Glutamatergic neuron (in vitro differentiated cells): ENCODE measurements around the gene MYOZ3. TPM values are rescaled to one million over a fixed set of nuclear protein-coding genes. Genes with fewer than 3 reads are reported as not detected.

Experiments
- DNase-seq: peaks from one replicate; pipeline ENCODE4 v3.0.0; 2022
- H3K27ac Mint-ChIP-seq: one replicate; pipeline ENCODE4 v1.8.0; 2020; ENCODE audit warnings: mild to moderate bottlenecking, mixed read lengths, inconsistent platforms; ENCODE audit not compliant: unreplicated experiment
- H3K27me3 Mint-ChIP-seq: one replicate; pipeline ENCODE4 v1.8.0; 2020; ENCODE audit warnings: mild to moderate bottlenecking, moderate library complexity, mixed read lengths, inconsistent platforms; ENCODE audit not compliant: unreplicated experiment
- H3K36me3 Mint-ChIP-seq: one replicate; pipeline ENCODE4 v1.8.0; 2020; ENCODE audit warnings: mild to moderate bottlenecking, mixed read lengths, inconsistent platforms; ENCODE audit not compliant: unreplicated experiment
- H3K4me1 Mint-ChIP-seq: one replicate; pipeline ENCODE4 v1.8.0; 2020; ENCODE audit warnings: mild to moderate bottlenecking, low read depth, mixed read lengths, inconsistent platforms; ENCODE audit not compliant: unreplicated experiment
- H3K4me3 Mint-ChIP-seq: one replicate; pipeline ENCODE4 v1.8.0; 2020; ENCODE audit warnings: mild to moderate bottlenecking, mixed read lengths, inconsistent platforms; ENCODE audit not compliant: unreplicated experiment
- H3K9me3 Mint-ChIP-seq: one replicate; pipeline ENCODE4 v1.8.0; 2020; ENCODE audit warnings: mild to moderate bottlenecking, moderate library complexity, mixed read lengths, inconsistent platforms; ENCODE audit not compliant: unreplicated experiment
- CTCF ChIP-seq: fragments of 200-600 bp; sonication (generic); IDR thresholded peaks from one replicate; pipeline ENCODE4 v1.5.0; 2021; ENCODE audit not compliant: partially characterized antibody, unreplicated experiment
- total RNA-seq: library from RNA; stranded (reverse); fragmentation: NEBNext Ultra II Directional; extraction: Animal tissue kit (Norgen Biotek cat#: 25700); gene quantifications from one replicate; pipeline ENCODE4 v1.2.1, GENCODE V29; 2021; ENCODE audit not compliant: unreplicated experiment

The MYOZ3 gene
- total RNA-seq, 1 donor from 2014 or later: 0.64 TPM

DNA sequence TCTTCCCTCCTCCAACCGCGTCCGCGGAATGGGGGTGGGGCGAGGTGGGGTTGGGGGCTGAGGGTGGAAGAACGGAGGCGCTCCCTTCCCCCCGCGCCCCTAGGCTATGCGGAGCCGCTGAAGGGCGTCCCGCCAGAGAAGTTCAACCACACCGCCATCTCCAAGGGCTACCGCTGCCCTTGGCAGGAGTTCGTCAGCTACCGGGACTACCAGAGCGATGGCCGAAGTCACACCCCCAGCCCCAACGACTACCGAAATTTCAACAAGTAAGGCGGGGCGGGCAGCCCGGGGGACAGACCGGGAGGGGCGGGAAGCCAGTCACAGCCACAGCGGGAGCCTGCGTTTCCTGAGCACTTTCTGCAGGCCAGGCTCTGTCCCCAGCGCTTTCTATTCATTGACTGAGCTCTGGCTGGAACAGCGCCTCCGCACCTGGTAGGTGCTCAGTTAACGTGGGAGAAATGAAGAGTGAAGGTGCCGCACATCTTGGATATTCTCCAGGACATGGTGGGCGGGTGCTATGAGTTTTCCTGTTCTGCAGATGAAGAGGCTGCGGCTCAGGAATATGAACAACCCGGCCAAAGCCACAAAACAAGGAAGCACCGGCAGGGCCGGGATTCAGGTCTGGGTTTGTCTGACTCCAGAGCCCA is 11.3 kb downstream of the MYOZ3 start:
- TF ChIP-seq CTCF: no peak
- Mint-ChIP-seq H3K27me3 (peaks cover 2% of the 10 kb centered on the region), H3K4me3 (peak overlapping the region; percentile 81), H3K36me3 (no peaks in the 10 kb centered on the region), H3K9me3 (no peaks in the 10 kb centered on the region), H3K4me1 (peaks cover 1% of the 10 kb centered on the region), H3K27ac (no peak overlapping the region)
- DNase-seq: no peak

- Mint-ChIP-seq H3K27ac (no peak overlapping the region), H3K27me3 (peaks cover 2% of the 10 kb centered on the region), H3K9me3 (no peaks in the 10 kb centered on the region), H3K4me1 (peaks cover 1% of the 10 kb centered on the region), H3K36me3 (no peaks in the 10 kb centered on the region), H3K4me3 (no peak overlapping the region)
- no peak for TF ChIP-seq CTCF
- DNase-seq: no peak
These were observed 11.8 kb downstream of the MYOZ3 start for GRCh38 chr5:150672884-150673275.

DNA sequence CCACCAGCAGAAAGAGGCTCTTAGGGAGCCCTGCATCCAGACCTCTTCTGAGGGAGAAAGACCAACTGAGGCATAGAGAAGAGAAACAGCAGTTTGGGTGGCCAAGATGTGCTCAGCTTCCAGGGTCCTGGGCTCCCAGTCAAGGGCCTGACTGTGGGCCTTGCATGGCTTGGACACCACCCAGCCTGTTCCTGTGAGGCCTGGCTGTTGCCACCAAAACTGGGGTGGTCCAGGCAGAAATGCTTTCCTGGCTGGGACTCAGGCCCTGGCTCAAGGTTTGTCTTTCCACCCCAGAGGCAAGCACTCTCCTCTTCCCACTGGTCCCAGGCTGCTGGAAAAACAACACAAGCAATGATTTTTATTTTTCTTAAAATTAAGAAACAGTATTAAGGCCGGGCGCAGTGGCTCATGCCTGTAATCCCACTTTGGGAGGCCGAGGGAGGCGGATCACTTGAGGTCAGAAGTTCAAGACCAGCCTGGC is 13.3 kb downstream of the MYOZ3 start:
- Mint-ChIP-seq H3K27me3 (peaks cover 2% of the 10 kb centered on the region), H3K27ac (no peak overlapping the region), H3K4me3 (no peak overlapping the region), H3K4me1 (peaks cover 1% of the 10 kb centered on the region), H3K9me3 (no peaks in the 10 kb centered on the region), H3K36me3 (no peaks in the 10 kb centered on the region)
- TF ChIP-seq CTCF: no peak
- DNase-seq: no peak

GRCh38 chr5:150675069-150675468 is 14.0 kb downstream of the MYOZ3 start:
- no peak for TF ChIP-seq CTCF
- Mint-ChIP-seq H3K36me3 (no peaks in the 10 kb centered on the region), H3K4me1 (peaks cover 1% of the 10 kb centered on the region), H3K4me3 (no peak overlapping the region), H3K9me3 (no peaks in the 10 kb centered on the region), H3K27me3 (peaks cover 2% of the 10 kb centered on the region), H3K27ac (no peak overlapping the region)
- DNase-seq: no peak

DNA sequence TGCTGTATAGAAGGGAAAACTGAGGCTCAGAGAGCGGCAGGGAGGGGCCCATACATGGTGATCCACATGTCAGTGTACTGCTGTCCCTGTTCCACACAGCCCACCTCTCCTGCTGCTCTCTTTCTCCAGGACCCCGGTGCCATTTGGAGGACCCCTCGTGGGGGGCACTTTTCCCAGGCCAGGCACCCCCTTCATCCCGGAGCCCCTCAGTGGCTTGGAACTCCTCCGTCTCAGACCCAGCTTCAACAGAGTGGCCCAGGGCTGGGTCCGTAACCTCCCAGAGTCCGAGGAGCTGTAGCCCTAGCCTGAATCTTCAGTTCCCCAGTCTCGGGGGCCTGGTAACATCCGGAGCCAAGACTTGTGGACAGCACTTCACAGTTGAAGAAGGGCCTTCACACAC is 15.5 kb downstream of the MYOZ3 start:
- no peak for DNase-seq
- no peaks in the 10 kb centered on the region for H3K9me3 Mint-ChIP-seq

More for the DNA sequence above, 15.5 kb downstream of the MYOZ3 start:
- Mint-ChIP-seq H3K27ac (no peak overlapping the region), H3K36me3 (no peaks in the 10 kb centered on the region), H3K4me3 (no peak overlapping the region), H3K27me3 (no peaks in the 10 kb centered on the region), H3K4me1 (no peaks in the 10 kb centered on the region)
- TF ChIP-seq CTCF: no peak
